ENCODE data around the gene MEA1. TPM values are rescaled to one million over a fixed set of nuclear protein-coding genes. Genes with fewer than 3 reads are reported as not detected.
A peak's percentile ranks its signal among the peaks of the same experiment; 100 is the strongest.

Gene MEA1
- total and polyA plus RNA-seq, 2 of the 4 experiments (the other 2 are of a cell fraction): 116 to 126 TPM

DNA sequence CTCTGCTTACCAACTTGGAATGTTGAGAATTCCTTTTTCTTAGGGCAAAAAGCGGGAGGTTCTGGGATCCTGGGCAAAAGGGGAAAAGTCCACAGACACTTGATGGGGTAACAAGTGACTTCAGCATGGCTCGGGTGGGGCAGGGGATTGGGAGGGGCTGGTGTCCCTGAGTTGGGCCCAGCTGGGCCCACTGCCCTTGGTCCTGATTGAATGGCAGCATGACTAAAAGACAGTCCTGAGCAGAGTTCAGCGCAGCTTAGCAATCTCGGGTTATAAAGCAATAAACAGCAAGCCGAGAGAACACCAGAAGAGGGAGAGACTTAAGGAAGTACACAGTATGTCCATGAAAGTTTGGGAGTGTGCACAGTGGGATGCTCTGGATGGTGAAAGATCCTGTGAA lies 23.8 kb downstream of the MEA1 start:
- no peaks in the 10 kb centered on the region for H3K9me3 ChIP-seq (ENCODE audit: control insufficient read depth, insufficient read depth, low read length)

More for the DNA sequence above, 23.8 kb downstream of the MEA1 start:
- Histone ChIP-seq H4K20me1 (ENCODE audit: insufficient read depth, low read length) (peaks cover 25% of the 10 kb centered on the region), H2AFZ (replicated peaks; ENCODE audit: low read length, poor library complexity) (no peak overlapping the region), H3K79me1 (ENCODE audit: low read depth in 1 of 2, low read length in 2 of 2) (peaks cover 61 to 69% of the 10 kb centered on the region in 2 experiments), H2BK5ac (ENCODE audit: low read depth, low read length, poor library complexity, severe bottlenecking) (no peak overlapping the region), H3K9ac (ENCODE audit: low read depth, low read length) (no peak overlapping the region), H3K4me1 (ENCODE audit: control insufficient read depth, insufficient read depth, low read length) (peaks cover 3% of the 10 kb centered on the region; the same call in 1 of the 2 replicates), H3K27ac (ENCODE audit: insufficient read depth, low read length) (no peak overlapping the region), H3K23ac (ENCODE audit: low read depth, low read length) (0 out of 2 replicates have a peak overlapping the region, but pooled peaks have one; percentile 2), H3K36me3 (ENCODE audit: control insufficient read depth, insufficient read depth, low read length) (peaks cover 23% of the 10 kb centered on the region), H2AK9ac (replicated peaks; ENCODE audit: low read depth, low read length, poor library complexity) (no peak overlapping the region), H4K5ac (ENCODE audit: low read depth, low read length) (no peak overlapping the region), H2BK20ac (ENCODE audit: low read depth, low read length) (no peak overlapping the region), H3K9me1 (ENCODE audit: insufficient read depth, low read length) (peaks cover 19% of the 10 kb centered on the region; the same call in 1 of the 2 replicates), H2BK120ac (ENCODE audit: low read depth, low read length) (no peak overlapping the region), H4K91ac (ENCODE audit: insufficient read depth, low read depth, low read length) (no peak overlapping the region), H2BK15ac (ENCODE audit: low read depth, low read length) (no peak overlapping the region), H3K56ac (ENCODE audit: extremely low read depth, insufficient read depth, low read length) (no peak overlapping the region), H3K18ac (ENCODE audit: low read depth, low read length) (no peak overlapping the region), H3K4me2 (ENCODE audit: low read depth, low read length) (no peak overlapping the region), H3K4me3 (ENCODE audit: insufficient read depth, low read depth, low read length) (no peak overlapping the region), H3K27me3 (ENCODE audit: control insufficient read depth, insufficient read depth, low read length) (no peaks in the 10 kb centered on the region), H3K4ac (ENCODE audit: low read depth, low read length) (no peak overlapping the region), H4K8ac (ENCODE audit: low read depth in 2 of 2, low read length in 2 of 2) (no peak overlapping the region), H3K14ac (replicated peaks; ENCODE audit: low read depth, low read length) (no peak overlapping the region), H2AK5ac (ENCODE audit: low read depth, low read length) (no peak overlapping the region)
- TF ChIP-seq, protein P1, sequence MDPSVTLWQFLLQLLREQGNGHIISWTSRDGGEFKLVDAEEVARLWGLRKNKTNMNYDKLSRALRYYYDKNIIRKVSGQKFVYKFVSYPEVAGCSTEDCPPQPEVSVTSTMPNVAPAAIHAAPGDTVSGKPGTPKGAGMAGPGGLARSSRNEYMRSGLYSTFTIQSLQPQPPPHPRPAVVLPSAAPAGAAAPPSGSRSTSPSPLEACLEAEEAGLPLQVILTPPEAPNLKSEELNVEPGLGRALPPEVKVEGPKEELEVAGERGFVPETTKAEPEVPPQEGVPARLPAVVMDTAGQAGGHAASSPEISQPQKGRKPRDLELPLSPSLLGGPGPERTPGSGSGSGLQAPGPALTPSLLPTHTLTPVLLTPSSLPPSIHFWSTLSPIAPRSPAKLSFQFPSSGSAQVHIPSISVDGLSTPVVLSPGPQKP (IDR thresholded peaks at IDR 0.05; ENCODE audit: borderline replicate concordance, low read depth, low read length): no peak
- TF ChIP-seq, protein P2, sequence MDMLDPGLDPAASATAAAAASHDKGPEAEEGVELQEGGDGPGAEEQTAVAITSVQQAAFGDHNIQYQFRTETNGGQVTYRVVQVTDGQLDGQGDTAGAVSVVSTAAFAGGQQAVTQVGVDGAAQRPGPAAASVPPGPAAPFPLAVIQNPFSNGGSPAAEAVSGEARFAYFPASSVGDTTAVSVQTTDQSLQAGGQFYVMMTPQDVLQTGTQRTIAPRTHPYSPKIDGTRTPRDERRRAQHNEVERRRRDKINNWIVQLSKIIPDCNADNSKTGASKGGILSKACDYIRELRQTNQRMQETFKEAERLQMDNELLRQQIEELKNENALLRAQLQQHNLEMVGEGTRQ (IDR thresholded peaks at IDR 0.05; ENCODE audit: low read depth, low read length): no peak
- TF ChIP-seq RFX5 (IDR thresholded peaks at IDR 0.05; ENCODE audit: low read depth, low read length) (no peak), RAD21 (IDR thresholded peaks at IDR 0.05; ENCODE audit: low read length) (no peak), FOS (IDR thresholded peaks at IDR 0.05; ENCODE audit: low read depth, low read length) (no peak), BHLHE40 (IDR thresholded peaks at IDR 0.05; ENCODE audit: low read depth, low read length) (no peak), MXI1 (IDR thresholded peaks at IDR 0.05; ENCODE audit: borderline replicate concordance, low read depth, low read length) (no peak), SMC3 (IDR thresholded peaks at IDR 0.05; ENCODE audit: low read depth, low read length) (no peak), MAFK (IDR thresholded peaks at IDR 0.05; ENCODE audit: low read depth, low read length) (no peak), CHD1 (IDR thresholded peaks at IDR 0.05; ENCODE audit: low read depth, low read length) (no peak), POLR2A (IDR thresholded peaks at IDR 0.05; ENCODE audit: low read depth, low read length) (no peak), NFE2L2 (IDR thresholded peaks at IDR 0.05; ENCODE audit: low read depth, low read length) (no peak), CEBPB (IDR thresholded peaks at IDR 0.05; ENCODE audit: low read depth, low read length) (no peak), RCOR1 (IDR thresholded peaks at IDR 0.05; ENCODE audit: insufficient replicate concordance, low read length) (no peak), MAZ (IDR thresholded peaks at IDR 0.05; ENCODE audit: borderline replicate concordance, low read depth, low read length) (no peak)
- TF ChIP-seq, protein P3, sequence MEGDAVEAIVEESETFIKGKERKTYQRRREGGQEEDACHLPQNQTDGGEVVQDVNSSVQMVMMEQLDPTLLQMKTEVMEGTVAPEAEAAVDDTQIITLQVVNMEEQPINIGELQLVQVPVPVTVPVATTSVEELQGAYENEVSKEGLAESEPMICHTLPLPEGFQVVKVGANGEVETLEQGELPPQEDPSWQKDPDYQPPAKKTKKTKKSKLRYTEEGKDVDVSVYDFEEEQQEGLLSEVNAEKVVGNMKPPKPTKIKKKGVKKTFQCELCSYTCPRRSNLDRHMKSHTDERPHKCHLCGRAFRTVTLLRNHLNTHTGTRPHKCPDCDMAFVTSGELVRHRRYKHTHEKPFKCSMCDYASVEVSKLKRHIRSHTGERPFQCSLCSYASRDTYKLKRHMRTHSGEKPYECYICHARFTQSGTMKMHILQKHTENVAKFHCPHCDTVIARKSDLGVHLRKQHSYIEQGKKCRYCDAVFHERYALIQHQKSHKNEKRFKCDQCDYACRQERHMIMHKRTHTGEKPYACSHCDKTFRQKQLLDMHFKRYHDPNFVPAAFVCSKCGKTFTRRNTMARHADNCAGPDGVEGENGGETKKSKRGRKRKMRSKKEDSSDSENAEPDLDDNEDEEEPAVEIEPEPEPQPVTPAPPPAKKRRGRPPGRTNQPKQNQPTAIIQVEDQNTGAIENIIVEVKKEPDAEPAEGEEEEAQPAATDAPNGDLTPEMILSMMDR (conservative IDR thresholded peaks at IDR 0.05; ENCODE audit: low read depth, low read length): no peak
- no peak for ATAC-seq (ENCODE audit: low read depth)
- DNase-seq: no peak
- in situ Hi-C loops (cut with MboI; ENCODE audit: low sequenced_read_pairs) (no loop called here), intact Hi-C loops (cut with micrococcal nuclease) (no loop called here), dilution Hi-C loops (cut with HindIII; ENCODE audit: low sequenced_read_pairs, unreplicated experiment) (no loop called here)
- ChIA-PET POLR2A (ENCODE audit: unreplicated experiment) (no interaction called here), CTCF (no interaction called here)
- 88% methylated on average over 4 of the region's 5 CpGs; no CpG with 5 or more reads in 1 of the 2 experiments for WGBS, 2 experiments (ENCODE audit: extremely low coverage in 2 of 2, insufficient read length in 1 of 2)
- no TSS peak for BruUV-seq (replicated peaks)

Measured in IMR-90 (cell line).